ENCODE results near the gene MCM8.

Gene MCM8

DNA sequence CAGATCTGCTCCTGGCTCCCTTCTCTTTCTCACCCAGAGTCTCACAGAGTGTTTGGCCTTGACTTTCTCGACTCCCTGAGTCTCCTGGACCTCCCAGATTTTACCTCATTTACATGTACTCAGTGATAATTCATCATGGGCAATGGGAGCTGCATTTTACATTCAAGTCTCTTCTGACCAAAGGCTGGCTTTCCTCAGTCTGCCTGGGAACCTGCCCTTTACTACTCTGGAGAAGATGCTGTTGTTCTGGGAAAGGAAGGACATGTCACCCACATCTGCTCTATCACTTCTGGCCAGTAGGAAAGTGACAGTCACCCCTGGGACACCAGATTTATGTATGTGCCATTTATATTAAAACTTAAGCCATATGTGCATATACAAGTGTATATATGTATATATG, 96.0 kb downstream of the MCM8 start:
- DNase-seq: no peak

DNA sequence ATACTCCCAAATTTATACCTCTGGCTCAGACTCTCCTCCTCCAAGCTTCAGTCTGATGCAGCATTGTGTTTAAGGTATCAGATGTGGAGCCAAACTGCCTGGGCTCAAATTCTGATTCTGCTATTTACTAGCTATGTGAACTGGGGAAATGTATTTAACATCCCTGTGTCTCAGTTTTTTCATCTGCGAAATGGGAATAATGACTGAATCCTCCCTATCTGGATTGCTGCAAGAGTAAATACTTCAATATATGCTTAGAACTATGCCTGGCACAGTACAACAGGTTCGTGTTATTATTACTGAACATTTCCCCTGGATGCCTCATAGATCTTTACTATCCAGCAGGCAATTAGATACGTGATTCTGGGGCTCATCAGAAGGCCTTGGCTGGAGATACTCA, 97.9 kb downstream of the MCM8 start:
- DNase-seq: no peak
